Measurements from ENCODE around the gene RAB11FIP4. TPM values are rescaled to one million over a fixed set of nuclear protein-coding genes. Genes with fewer than 3 reads are reported as not detected.
A peak's percentile ranks its signal among the peaks of the same experiment; 100 is the strongest.

Gene RAB11FIP4
- total RNA-seq, 1 donor from 2014 or later, result 32.4 TPM

DNA sequence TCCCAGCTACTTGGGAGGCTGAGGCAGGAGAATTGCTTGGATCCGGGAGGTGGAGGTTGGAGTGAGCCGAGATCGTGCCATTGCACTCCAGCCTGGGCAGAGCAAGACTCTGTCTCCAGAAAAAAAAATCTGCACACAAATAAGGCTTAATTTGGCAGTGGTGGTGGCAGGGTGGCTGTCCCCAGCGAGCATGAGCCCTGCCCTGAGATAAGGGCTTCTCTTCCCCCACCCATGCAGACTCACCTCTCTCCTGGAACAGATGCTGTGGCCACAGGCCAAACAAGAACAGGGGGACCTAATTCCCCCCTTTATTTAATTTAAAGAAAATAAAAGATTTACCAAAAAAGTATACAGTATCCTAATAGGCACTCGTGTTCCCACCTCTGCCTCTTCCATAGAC lies 157.2 kb downstream of the RAB11FIP4 start:
- Mint-ChIP-seq H3K9me3 (peaks cover 4% of the 10 kb centered on the region), H3K4me3 (peak overlapping the region; percentile 85), H3K4me1 (ENCODE audit: unreplicated experiment) (peaks cover 6% of the 10 kb centered on the region), H3K27ac (peak overlapping the region; percentile 85), H3K36me3 (no peaks in the 10 kb centered on the region), H3K27me3 (peaks cover 4% of the 10 kb centered on the region)
- TF ChIP-seq, protein P1, sequence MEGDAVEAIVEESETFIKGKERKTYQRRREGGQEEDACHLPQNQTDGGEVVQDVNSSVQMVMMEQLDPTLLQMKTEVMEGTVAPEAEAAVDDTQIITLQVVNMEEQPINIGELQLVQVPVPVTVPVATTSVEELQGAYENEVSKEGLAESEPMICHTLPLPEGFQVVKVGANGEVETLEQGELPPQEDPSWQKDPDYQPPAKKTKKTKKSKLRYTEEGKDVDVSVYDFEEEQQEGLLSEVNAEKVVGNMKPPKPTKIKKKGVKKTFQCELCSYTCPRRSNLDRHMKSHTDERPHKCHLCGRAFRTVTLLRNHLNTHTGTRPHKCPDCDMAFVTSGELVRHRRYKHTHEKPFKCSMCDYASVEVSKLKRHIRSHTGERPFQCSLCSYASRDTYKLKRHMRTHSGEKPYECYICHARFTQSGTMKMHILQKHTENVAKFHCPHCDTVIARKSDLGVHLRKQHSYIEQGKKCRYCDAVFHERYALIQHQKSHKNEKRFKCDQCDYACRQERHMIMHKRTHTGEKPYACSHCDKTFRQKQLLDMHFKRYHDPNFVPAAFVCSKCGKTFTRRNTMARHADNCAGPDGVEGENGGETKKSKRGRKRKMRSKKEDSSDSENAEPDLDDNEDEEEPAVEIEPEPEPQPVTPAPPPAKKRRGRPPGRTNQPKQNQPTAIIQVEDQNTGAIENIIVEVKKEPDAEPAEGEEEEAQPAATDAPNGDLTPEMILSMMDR (conservative IDR thresholded peaks at IDR 0.05), result no peak
- no peak for DNase-seq (ENCODE audit: extremely low spot score, unreplicated experiment)

DNA sequence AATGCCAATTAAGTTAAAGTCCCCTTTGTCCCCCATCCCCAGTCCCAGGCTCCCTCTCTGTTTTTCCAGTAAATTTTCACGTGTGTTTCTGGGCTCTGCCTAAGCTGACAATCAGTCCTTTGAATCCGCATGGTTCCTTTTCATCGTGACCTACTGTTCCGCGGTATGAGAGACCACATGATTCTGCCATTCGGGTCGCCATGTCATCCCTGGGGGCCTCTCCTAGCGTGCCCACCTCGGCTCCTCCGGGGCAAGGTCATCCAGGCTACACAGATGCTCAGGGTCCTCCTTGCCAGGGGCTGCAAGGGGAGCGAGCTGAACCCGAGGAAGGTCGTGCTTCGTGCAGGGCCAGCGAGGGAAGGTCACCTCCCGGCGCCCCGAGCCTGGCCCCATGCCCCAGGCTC lies 157.6 kb downstream of the RAB11FIP4 start:
- H3K27me3 Mint-ChIP-seq, result peaks cover 7% of the 10 kb centered on the region
- peak overlapping the region; percentile 85 for H3K27ac Mint-ChIP-seq
- no peaks in the 10 kb centered on the region for H3K36me3 Mint-ChIP-seq
- peak overlapping the region; percentile 85 for H3K4me3 Mint-ChIP-seq
- peaks cover 6% of the 10 kb centered on the region for H3K4me1 Mint-ChIP-seq (ENCODE audit: unreplicated experiment)
- peaks cover 4% of the 10 kb centered on the region for H3K9me3 Mint-ChIP-seq
- no peak for DNase-seq (ENCODE audit: extremely low spot score, unreplicated experiment)
- TF ChIP-seq, protein P1 (conservative IDR thresholded peaks at IDR 0.05), result no peak

DNA sequence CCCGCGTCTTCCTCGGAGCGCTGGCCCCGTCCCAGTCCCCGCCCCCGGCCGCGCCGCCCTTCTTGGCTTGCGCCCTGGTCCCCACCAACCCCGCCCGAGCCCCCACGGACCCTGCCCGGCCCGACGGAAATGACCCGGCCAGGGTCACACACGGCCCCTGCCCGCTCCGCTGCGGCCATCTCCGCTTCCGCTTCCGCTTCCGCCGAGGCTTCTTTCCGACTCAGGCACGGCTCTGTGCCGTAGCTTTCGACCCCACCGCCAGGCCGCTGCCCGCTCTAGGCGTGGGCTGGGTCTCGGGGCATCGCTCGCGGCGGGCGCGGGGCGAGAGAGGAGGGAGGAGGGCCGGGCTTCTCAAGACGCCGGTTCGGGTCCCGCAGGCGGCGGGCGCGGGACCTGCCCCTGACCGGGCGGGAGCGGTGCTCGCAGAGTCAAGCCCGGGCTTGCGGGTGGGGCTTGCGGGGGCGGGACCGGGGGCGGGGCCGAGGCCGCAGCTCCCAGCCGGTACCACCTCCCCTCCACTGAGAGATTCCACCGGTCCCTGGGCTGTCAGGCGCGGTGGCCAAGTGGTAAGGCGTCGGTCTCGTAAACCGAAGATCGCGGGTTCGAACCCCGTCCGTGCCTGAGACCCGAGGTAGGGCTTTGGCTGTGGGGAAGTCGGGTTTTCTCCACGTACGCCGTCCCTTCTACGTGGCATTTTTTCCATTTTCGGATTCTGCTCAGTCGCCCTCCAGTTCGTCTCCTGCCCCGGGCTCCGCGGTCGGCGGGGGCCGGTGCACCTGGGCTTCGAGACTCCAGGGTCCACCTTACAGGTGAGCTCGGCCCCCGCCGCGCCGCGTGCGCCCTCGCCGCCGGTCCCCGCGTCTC lies 158.3 kb downstream of the RAB11FIP4 start:
- Mint-ChIP-seq H3K4me1 (ENCODE audit: unreplicated experiment) (peaks cover 6% of the 10 kb centered on the region), H3K27me3 (peaks cover 9% of the 10 kb centered on the region), H3K9me3 (peaks cover 4% of the 10 kb centered on the region), H3K27ac (peak overlapping the region; percentile 86), H3K4me3 (peak overlapping the region; percentile 85), H3K36me3 (no peaks in the 10 kb centered on the region)
- TF ChIP-seq, protein P1 (conservative IDR thresholded peaks at IDR 0.05), result no peak
- DNase-seq (ENCODE audit: extremely low spot score, unreplicated experiment), result peak; percentile 98

DNA sequence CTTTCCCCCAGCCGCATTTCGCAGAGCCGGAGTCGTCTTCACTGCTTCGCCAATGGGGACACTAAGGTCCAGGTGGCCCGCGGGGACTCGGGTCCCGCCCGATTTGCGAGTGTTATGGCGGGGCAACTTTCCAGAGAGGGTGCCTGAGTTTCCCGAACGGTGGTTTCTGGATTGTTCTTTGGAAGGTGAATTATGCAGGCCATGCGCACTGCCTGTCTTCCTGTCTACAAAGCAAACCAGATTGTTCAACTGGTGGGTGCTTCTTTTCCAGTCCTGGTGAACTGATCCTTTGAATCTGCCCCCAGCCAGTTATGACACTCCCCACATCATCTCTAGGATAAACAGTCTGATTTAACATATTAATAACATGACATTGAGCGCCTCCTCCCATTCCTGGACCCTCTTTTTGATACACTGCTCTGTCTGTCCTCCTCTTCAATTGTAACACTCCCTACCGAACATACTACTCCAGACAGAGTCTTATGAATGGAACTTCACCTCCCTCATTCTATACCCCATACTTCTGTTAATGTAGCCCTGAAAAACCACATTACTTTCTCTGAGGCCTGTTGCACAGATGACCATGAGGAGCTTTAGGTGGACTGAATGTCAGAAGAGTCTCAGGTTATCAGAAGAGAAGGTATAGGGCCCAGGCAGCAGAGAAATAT lies 159.0 kb downstream of the RAB11FIP4 start:
- TF ChIP-seq, protein P1 (conservative IDR thresholded peaks at IDR 0.05), result no peak
- no peak for DNase-seq (ENCODE audit: extremely low spot score, unreplicated experiment)
- Mint-ChIP-seq H3K4me1 (ENCODE audit: unreplicated experiment) (peaks cover 6% of the 10 kb centered on the region), H3K4me3 (peak overlapping the region; percentile 85), H3K9me3 (peaks cover 4% of the 10 kb centered on the region), H3K27me3 (peaks cover 9% of the 10 kb centered on the region), H3K36me3 (no peaks in the 10 kb centered on the region), H3K27ac (peak overlapping the region; percentile 86)

DNA sequence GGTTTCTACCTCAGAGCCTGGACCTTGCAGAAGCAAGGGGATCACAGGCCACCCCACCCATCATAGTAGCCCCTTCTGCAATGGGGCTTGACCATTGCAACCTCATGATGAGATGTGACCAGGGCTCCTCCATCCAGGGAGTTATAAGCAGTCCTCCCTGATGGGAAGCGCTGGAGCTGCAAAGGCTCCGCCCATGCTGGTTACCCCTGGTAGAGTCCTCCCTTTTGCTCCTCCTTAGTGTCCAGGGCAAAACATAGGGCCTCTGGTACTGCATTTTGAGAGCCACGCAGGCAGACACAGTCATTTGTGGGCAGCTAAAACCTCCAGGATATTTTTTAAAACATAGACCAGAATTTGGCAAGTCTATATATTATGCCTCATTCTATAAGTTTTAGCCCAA lies 161.1 kb downstream of the RAB11FIP4 start:
- Mint-ChIP-seq H3K27ac (no peak overlapping the region), H3K36me3 (no peaks in the 10 kb centered on the region), H3K9me3 (no peaks in the 10 kb centered on the region), H3K4me1 (ENCODE audit: unreplicated experiment) (peaks cover 6% of the 10 kb centered on the region), H3K27me3 (peaks cover 9% of the 10 kb centered on the region), H3K4me3 (no peak overlapping the region)
- no peak for DNase-seq (ENCODE audit: extremely low spot score, unreplicated experiment)
- TF ChIP-seq, protein P1 (conservative IDR thresholded peaks at IDR 0.05), result no peak
